Measurements from ENCODE around the gene UBE4B.

The UBE4B gene

DNA sequence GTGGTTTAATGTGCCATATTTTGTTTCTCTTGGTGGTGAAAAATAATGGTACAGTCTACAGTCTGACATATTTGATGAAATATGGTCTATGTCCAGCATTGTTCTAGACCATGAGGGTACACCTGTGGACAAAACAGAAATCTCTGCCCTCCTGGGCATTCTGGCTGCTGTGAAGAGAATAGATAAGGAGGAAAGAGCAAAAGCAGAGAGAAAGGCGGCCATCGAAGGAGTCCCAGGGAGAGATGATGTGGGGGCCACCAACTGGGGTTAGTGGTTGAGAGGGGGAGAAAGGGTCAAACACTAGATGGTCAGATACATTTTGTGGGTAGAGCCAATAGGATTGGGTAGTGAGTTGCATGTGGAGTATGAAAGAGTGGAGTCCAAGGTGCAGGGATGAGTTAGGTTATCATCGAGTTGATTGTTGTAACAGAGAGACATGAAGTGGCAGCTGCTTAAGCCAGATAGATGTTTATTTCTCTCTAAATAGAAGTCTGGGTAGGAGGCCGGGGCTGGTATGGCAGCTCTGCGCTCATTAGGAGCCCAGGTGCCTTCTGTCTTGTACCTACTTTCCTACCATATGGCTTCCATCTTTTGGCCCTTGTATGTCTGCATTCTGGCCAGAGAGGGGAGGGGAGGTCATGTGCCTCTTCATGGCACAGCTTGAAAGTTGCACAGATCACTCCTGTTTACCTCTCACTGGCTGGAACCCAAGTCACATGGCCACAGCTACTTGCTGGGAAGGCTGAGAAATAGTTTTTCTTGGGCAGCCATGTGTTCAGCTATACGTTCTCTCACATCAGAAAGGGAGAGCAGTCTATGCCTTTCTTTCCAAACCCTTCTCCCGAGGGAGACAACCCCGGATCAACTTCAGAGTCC is 13.0 kb downstream of the UBE4B start:
- DNase-seq (ENCODE audit: low read depth) = no peak
- peaks cover 3% of the 10 kb centered on the region for H3K36me3 ChIP-seq (ENCODE audit: control insufficient read depth, insufficient read depth, low read length, severe bottlenecking)
- H3K27me3 ChIP-seq (replicated peaks; ENCODE audit: control insufficient read depth, insufficient read depth, low read length) = no peaks in the 10 kb centered on the region
- peak overlapping the region; percentile 42 for H3K4me3 ChIP-seq (ENCODE audit: low read length)
- H3K4me1 ChIP-seq (ENCODE audit: control insufficient read depth, insufficient read depth, low read length) = peaks cover 20% of the 10 kb centered on the region
- no peaks in the 10 kb centered on the region for H3K9me3 ChIP-seq (ENCODE audit: control insufficient read depth, low read length)
- H3K9ac ChIP-seq (ENCODE audit: low read length) = no peak overlapping the region

DNA sequence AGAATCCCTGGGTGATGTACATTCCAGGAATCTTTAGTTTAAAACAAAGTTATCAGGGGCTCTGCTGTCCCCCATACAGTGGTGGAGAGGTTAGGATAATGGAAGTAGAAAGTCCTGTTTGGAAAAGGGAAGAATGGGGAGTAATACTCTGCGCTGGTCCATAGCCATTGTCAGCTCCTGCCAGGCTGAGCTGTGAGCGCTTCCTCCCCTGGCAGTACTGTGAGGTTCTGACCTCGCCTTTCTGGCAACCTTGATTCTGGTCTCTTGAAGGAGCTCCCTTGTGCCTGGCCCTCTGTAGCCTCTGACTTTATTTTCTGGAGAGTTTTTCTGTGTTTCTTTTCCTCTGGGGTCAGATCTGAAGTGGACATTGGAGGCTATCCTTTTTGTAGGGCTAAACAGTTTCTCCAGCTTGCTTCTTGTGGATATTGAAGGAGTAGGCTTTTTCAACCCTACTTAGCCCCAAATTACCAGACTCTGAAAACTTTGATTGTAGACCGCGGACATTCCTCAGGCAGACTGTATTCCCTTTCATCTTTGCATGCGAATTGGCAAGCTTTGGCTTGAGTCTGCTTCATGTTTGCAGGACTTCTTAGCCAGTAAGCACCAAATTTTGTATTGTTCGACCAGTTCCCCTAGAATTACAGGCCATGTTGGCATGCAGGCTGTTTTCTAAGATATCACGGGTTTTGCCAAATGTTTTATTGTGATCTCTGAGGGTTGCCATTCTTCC is 13.8 kb downstream of the UBE4B start:
- Histone ChIP-seq H3K27me3 (replicated peaks; ENCODE audit: control insufficient read depth, insufficient read depth, low read length) (no peaks in the 10 kb centered on the region), H3K36me3 (ENCODE audit: control insufficient read depth, insufficient read depth, low read length, severe bottlenecking) (peaks cover 3% of the 10 kb centered on the region), H3K4me1 (ENCODE audit: control insufficient read depth, insufficient read depth, low read length) (peaks cover 20% of the 10 kb centered on the region), H3K9ac (ENCODE audit: low read length) (no peak overlapping the region), H3K9me3 (ENCODE audit: control insufficient read depth, low read length) (no peaks in the 10 kb centered on the region), H3K4me3 (ENCODE audit: low read length) (peak overlapping the region; percentile 42)
- DNase-seq (ENCODE audit: low read depth) = no peak

DNA sequence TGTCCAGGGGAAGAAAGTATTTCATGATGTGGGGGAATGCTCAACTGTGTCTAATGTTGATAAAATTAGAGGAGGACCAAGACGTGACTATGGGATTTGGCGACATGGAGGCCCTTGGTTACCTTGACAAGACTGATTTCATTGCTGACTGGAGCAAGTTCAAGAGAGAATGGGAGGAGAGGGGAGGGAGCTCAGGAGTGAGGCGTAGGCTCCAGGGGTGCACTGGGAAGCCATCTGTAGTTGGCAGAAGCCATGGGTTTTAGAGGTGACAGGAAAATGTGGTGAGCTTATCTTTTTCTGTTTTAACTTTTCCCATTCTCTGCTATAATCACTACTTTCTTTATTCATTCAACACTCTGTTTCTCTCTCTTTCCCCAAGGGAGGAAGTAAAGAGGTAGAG is 15.8 kb downstream of the UBE4B start:
- H3K27me3 ChIP-seq (replicated peaks; ENCODE audit: control insufficient read depth, insufficient read depth, low read length) = no peaks in the 10 kb centered on the region
- H3K4me3 ChIP-seq (ENCODE audit: low read length) = no peak overlapping the region
- no peaks in the 10 kb centered on the region for H3K9me3 ChIP-seq (ENCODE audit: control insufficient read depth, low read length)
- no peak overlapping the region for H3K9ac ChIP-seq (ENCODE audit: low read length)
- no peaks in the 10 kb centered on the region for H3K36me3 ChIP-seq (ENCODE audit: control insufficient read depth, insufficient read depth, low read length, severe bottlenecking)
- peaks cover 20% of the 10 kb centered on the region for H3K4me1 ChIP-seq (ENCODE audit: control insufficient read depth, insufficient read depth, low read length)
- DNase-seq (ENCODE audit: low read depth) = no peak

DNA sequence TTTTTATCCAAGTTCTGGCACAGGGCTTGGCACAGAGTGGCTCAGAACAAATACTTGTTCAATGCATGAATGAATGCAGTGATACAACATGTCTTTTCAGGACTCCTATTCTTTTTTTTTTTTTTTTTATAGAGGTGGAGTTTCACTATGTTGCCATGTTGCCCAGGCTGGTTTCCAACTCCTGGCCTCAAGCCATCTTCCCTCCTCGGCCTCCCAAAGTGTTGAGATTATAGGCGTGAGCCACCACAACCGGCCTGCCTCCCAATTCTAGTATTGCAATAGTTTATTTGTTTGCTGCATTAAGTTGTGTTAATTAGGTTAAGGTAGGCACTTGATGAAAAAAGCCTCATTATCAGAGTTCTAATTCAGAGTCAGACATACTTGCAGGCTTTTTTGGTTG is 17.9 kb downstream of the UBE4B start:
- Histone ChIP-seq H3K4me1 (ENCODE audit: control insufficient read depth, insufficient read depth, low read length) (peaks cover 21% of the 10 kb centered on the region), H3K9me3 (ENCODE audit: control insufficient read depth, low read length) (no peaks in the 10 kb centered on the region), H3K36me3 (ENCODE audit: control insufficient read depth, insufficient read depth, low read length, severe bottlenecking) (no peaks in the 10 kb centered on the region), H3K27me3 (replicated peaks; ENCODE audit: control insufficient read depth, insufficient read depth, low read length) (no peaks in the 10 kb centered on the region), H3K9ac (ENCODE audit: low read length) (no peak overlapping the region), H3K4me3 (ENCODE audit: low read length) (no peak overlapping the region)
- DNase-seq (ENCODE audit: low read depth) = no peak

DNA sequence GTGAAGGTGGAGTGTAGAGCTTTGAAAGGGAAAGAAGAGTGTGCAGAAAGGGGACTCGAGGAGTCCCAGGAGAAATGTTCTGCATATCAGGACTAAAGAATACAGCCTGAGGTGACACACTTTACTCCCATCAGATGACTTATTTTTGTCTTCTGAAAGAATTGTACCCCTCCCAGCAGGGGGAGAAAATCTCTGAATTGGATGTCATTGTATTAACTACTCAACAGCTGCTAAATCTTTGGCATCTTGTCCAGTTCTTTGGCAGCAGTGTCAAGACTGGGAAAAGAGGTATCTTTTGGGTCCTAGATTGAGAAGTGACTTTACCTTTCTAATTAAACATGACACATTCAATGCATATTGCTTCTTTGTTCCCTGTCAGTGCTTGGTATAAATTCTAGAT is 18.9 kb downstream of the UBE4B start:
- H3K27me3 ChIP-seq (replicated peaks; ENCODE audit: control insufficient read depth, insufficient read depth, low read length) = no peaks in the 10 kb centered on the region
- no peak overlapping the region for H3K4me3 ChIP-seq (ENCODE audit: low read length)
- H3K9me3 ChIP-seq (ENCODE audit: control insufficient read depth, low read length) = no peaks in the 10 kb centered on the region
- no peak overlapping the region for H3K9ac ChIP-seq (ENCODE audit: low read length)
- DNase-seq (ENCODE audit: low read depth) = no peak
- no peaks in the 10 kb centered on the region for H3K36me3 ChIP-seq (ENCODE audit: control insufficient read depth, insufficient read depth, low read length, severe bottlenecking)
- peaks cover 21% of the 10 kb centered on the region for H3K4me1 ChIP-seq (ENCODE audit: control insufficient read depth, insufficient read depth, low read length)

DNA sequence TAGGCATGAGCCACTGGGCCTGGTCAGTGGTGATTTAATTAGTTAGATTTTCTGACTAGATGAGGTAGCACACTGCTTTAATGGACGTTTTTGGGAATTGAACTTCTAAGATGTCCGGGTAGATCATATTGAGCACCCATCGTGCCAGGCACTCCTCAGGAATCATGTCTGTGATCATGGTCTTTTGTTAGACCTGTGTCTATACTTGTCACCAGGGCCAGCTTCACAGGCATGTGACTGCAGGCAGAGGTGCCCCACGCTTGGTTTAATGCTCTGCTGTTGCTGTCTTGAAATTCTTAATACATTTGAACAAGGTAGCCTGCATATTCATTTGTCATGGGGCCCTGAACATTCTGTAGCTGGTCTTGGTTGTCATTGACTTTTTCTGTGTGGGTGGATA is 19.6 kb downstream of the UBE4B start:
- no peak overlapping the region for H3K9ac ChIP-seq (ENCODE audit: low read length)
- H3K27me3 ChIP-seq (replicated peaks; ENCODE audit: control insufficient read depth, insufficient read depth, low read length) = no peaks in the 10 kb centered on the region
- no peaks in the 10 kb centered on the region for H3K9me3 ChIP-seq (ENCODE audit: control insufficient read depth, low read length)
- peaks cover 22% of the 10 kb centered on the region for H3K4me1 ChIP-seq (ENCODE audit: control insufficient read depth, insufficient read depth, low read length)
- no peak overlapping the region for H3K4me3 ChIP-seq (ENCODE audit: low read length)
- no peaks in the 10 kb centered on the region for H3K36me3 ChIP-seq (ENCODE audit: control insufficient read depth, insufficient read depth, low read length, severe bottlenecking)
- no peak for DNase-seq (ENCODE audit: low read depth)

DNA sequence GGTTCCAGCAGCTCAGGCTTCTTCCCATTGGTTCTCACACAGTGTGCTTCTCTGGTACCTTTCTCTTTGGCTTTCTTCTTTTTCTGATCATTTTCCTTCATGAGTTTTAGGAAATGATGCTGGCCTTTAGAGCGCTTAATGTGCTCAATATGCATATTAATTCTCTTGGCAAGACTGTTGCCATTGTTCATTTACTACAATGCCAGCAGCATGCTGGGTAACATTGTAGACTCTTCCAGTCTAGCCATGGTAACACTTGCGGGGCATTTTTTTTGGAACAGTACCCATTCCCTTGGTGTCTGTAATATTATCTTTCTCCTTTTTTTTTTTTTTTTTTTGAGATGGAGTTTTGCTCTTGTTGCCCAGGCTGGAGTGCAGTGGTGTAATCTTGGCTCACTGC is 21.7 kb downstream of the UBE4B start:
- Histone ChIP-seq H3K27me3 (replicated peaks; ENCODE audit: control insufficient read depth, insufficient read depth, low read length) (no peaks in the 10 kb centered on the region), H3K4me1 (ENCODE audit: control insufficient read depth, insufficient read depth, low read length) (peaks cover 31% of the 10 kb centered on the region), H3K9ac (ENCODE audit: low read length) (no peak overlapping the region), H3K9me3 (ENCODE audit: control insufficient read depth, low read length) (no peaks in the 10 kb centered on the region), H3K4me3 (ENCODE audit: low read length) (no peak overlapping the region), H3K36me3 (ENCODE audit: control insufficient read depth, insufficient read depth, low read length, severe bottlenecking) (no peaks in the 10 kb centered on the region)
- DNase-seq (ENCODE audit: low read depth) = no peak

DNA sequence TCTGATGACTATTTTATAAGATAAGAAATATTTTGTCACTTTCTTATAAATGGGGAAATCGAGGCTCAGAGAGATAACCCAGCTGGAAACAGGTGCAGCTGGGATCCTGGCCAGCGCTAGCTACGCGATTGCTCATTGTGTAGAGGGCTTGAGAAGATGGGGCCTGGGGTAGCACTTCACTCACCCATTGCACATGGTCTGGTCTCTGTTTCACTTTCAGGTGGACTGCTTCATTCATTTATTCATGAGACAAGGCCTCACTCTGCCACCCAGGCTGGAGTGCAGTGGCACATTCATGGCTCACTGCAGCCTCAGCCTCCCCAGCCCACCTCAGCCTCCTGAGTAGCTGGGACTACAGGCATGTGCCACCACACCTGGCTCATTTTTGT is 23.8 kb downstream of the UBE4B start:
- H3K27me3 ChIP-seq (replicated peaks; ENCODE audit: control insufficient read depth, insufficient read depth, low read length) = no peaks in the 10 kb centered on the region
- no peak for DNase-seq (ENCODE audit: low read depth)
- no peak overlapping the region for H3K9ac ChIP-seq (ENCODE audit: low read length)
- H3K36me3 ChIP-seq (ENCODE audit: control insufficient read depth, insufficient read depth, low read length, severe bottlenecking) = no peaks in the 10 kb centered on the region
- peak overlapping the region; percentile 50 for H3K4me3 ChIP-seq (ENCODE audit: low read length)
- H3K9me3 ChIP-seq (ENCODE audit: control insufficient read depth, low read length) = no peaks in the 10 kb centered on the region
- peaks cover 31% of the 10 kb centered on the region for H3K4me1 ChIP-seq (ENCODE audit: control insufficient read depth, insufficient read depth, low read length)

DNA sequence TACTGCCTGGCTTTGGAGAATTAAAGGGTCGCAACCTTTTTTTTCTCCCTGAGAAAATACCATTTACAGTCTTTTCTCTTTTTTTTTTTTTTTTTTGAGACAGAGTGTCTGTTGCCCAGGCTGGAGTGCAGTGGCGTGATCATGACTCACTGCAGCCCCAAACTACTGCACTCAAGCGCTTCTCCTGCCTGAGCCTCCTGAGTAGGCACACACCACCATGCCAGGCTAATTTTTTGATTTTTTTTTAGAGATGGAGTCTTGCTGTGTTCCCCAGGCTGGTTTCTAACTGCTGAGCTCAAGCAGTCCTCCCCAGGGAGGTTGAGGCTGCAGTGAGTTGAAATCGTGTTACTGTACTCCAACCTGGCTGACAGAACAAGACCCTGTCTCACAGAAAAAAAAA is 24.6 kb downstream of the UBE4B start:
- Histone ChIP-seq H3K4me1 (ENCODE audit: control insufficient read depth, insufficient read depth, low read length) (peaks cover 31% of the 10 kb centered on the region), H3K36me3 (ENCODE audit: control insufficient read depth, insufficient read depth, low read length, severe bottlenecking) (no peaks in the 10 kb centered on the region), H3K27me3 (replicated peaks; ENCODE audit: control insufficient read depth, insufficient read depth, low read length) (no peaks in the 10 kb centered on the region), H3K9ac (ENCODE audit: low read length) (peak overlapping the region; percentile 57), H3K4me3 (ENCODE audit: low read length) (no peak overlapping the region), H3K9me3 (ENCODE audit: control insufficient read depth, low read length) (no peaks in the 10 kb centered on the region)
- DNase-seq (ENCODE audit: low read depth) = peak; percentile 47

DNA sequence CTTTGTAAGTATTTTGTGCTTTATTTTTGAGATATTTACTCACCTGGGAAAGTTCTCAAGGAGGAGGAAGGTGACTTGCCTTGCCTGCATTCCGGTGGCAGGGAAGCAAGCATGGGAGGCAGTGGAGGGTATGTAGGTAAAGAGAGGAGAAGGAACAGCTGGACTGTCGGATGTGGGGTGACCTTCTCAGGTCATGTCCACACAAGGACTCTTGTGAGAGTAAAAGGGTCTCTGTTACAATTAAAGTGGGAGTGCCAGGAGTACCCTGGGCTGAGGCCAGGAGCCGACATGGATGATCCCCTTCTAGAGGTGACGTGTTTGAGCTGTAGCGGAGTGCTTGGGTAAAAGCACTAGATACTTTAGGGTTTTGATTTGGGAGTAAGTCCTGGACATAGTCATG is 25.0 kb downstream of the UBE4B start:
- Histone ChIP-seq H3K4me1 (ENCODE audit: control insufficient read depth, insufficient read depth, low read length) (peaks cover 31% of the 10 kb centered on the region), H3K9me3 (ENCODE audit: control insufficient read depth, low read length) (no peaks in the 10 kb centered on the region), H3K9ac (ENCODE audit: low read length) (peak overlapping the region; percentile 57), H3K27me3 (replicated peaks; ENCODE audit: control insufficient read depth, insufficient read depth, low read length) (no peaks in the 10 kb centered on the region), H3K4me3 (ENCODE audit: low read length) (no peak overlapping the region), H3K36me3 (ENCODE audit: control insufficient read depth, insufficient read depth, low read length, severe bottlenecking) (no peaks in the 10 kb centered on the region)
- no peak for DNase-seq (ENCODE audit: low read depth)

DNA sequence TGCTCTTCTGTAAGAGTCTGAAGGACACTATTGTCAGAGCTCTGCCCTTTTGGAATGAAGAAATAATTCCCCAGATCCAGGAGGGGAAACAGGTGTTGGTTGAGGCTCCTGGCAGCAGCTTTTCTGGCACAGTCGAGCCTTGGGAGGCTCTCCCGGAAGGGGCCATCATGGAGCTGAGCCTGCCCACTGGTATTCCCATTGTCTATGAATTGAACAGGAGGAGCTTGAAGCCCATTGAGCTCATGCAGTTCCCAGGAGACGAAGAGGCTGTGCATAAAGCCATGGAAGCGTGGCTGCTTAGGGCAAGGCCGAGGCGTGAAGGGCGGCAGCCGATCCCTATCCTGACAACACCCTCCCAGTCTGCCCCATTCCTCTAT is 26.6 kb downstream of the UBE4B start:
- no peak overlapping the region for H3K4me3 ChIP-seq (ENCODE audit: low read length)
- no peak for DNase-seq (ENCODE audit: low read depth)
- H3K36me3 ChIP-seq (ENCODE audit: control insufficient read depth, insufficient read depth, low read length, severe bottlenecking) = no peaks in the 10 kb centered on the region
- H3K4me1 ChIP-seq (ENCODE audit: control insufficient read depth, insufficient read depth, low read length) = peaks cover 31% of the 10 kb centered on the region
- no peak overlapping the region for H3K9ac ChIP-seq (ENCODE audit: low read length)
- no peaks in the 10 kb centered on the region for H3K27me3 ChIP-seq (replicated peaks; ENCODE audit: control insufficient read depth, insufficient read depth, low read length)
- H3K9me3 ChIP-seq (ENCODE audit: control insufficient read depth, low read length) = no peaks in the 10 kb centered on the region
